NCI-H1105 treated with DMSO at 0.1 percent for 48 hours (cell line): ENCODE results near the gene NUMBL.
"Not testable (repeated sequence)": the region's sequence is repeated elsewhere in the genome, so short reads cannot be mapped to it uniquely, and the experiment has no call there.

Experiments used
- DNase-seq: peaks from one replicate; lab custom pipeline; 2025; lab: John Stamatoyannopoulos, UW

The NUMBL gene

DNA sequence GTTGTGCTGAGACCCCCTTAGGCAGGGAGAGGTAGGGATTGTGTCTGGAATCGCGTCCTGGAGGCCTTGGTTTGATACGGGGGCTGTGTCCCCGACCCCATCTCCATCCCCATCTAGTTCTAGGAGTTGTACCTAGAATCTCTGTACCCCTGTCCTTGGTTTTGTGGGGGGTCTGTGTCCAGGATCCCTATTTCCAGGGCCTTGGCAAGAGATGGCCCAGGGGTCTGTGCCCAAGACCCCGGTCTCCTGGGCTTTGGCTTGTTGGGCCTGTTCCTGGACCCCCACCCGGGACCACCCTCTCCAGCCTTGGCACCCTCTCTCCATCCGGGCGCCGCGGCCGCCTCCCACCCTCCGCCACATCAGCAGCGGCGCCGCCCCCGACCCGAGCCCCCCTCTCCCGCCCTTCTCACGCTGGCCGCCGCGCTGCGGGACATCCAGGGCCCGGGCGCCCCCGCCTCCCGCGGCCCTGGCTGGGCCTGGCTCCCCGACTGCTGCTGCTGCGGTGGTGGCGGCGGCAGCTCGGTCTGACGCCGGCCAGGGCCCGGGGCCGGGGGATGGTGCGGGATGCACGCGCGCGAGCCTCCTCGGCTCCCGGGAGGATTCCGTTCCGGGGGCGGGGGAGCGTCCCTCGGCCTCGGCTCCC, at the start of gene NUMBL:
TSS of gene NUMBL (minus strand) at position 602 of the 643 bp plus-strand sequence. CDS start at position 434, 168 bp downstream.
- no peak for DNase-seq

- no peak for DNase-seq
Observed at GRCh38 chr19:40739030-40739839, 48.8 kb upstream of the NUMBL start.

DNA sequence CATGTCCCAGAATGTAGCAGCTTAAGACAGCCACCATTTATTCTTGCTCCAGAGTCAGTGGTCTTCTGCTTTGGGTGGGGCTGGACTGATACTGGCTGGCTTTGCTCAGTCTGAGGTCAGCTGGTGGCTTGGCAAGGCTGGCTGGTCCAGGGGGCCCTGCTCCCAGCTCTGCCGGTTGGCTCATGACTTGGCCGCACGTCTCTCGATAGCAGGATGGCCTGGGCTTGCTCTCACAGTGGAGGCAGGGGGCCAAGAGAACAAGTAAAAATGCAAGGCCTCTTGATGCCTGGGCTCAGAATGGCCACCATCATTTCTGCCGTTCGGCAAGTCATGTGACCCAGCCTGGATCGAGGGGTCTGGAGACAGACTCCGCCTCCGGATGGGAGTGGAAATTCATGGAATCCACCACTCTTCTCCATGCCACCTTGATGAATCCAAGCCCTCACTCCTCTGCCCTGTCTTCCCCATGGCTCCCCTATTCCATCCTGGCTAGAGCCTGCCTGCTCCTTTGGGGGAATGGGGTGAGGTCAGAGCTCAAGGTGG, 46.7 kb upstream of the NUMBL start:
- no peak for DNase-seq

- DNase-seq, result no peak
Observed at GRCh38 chr19:40736661-40737060, 46.2 kb upstream of the NUMBL start.

DNA sequence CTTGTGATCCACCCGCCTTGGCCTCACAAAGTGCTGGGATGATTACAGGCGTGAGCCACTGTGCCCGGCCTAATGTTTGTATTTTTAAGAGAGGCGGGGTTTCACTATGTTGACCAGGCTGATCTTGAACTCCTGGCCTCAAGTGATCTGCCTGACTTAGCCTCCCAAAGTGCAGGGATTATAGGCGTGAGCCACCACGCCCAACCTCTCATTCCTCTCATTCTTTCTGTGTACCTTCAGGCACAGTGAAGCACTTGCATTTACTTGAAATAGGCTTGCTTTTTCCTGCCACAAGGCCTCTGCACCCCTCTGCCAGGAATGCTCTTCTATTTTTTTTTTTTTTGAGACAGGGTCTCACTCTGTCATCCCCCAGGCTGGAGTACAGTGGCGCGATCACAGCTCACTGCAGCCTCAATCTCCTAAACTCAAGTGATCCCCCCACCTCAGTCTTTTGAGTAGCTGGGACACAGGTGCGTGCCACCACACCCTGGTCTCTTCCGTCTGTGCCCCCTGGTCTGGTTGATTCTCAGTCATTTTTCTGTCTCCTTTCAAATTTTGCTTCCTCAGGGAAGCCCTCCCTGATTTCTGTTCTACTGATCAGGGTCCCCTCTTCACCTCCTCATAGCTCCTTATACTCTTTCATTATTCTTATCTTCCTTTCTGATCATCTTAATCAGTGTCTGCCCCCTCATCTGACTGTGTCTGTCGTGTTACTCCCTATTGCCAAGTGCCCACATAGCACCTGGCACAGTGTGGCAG, 44.7 kb upstream of the NUMBL start:
- DNase-seq, result no peak

- DNase-seq, result no peak
Observed at GRCh38 chr19:40733149-40733548, 42.7 kb upstream of the NUMBL start.

GRCh38 chr19:40732304-40732703, 41.9 kb upstream of the NUMBL start:
- DNase-seq, result not testable (repeated sequence)

DNA sequence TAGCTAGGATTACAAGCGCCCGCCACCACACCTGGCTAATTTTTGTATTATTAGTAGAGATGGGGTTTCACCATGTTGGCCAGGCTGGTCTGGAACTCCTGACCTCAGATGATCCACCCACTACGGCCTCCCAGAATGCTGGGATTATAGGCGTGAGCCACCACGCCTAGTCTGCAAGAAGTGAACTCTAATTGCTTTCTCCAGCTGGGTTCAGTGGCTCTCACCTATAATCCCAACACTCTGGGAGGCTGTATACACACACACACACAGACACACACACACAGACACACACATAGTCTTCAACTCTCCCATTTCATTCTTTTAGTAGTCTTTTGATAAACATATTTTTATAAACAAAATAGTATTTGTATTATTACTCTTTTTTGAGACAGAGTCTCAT, 39.6 kb upstream of the NUMBL start:
- not testable (repeated sequence) for DNase-seq

- DNase-seq, result no peak
Observed at GRCh38 chr19:40726279-40726678, 35.8 kb upstream of the NUMBL start.

DNA sequence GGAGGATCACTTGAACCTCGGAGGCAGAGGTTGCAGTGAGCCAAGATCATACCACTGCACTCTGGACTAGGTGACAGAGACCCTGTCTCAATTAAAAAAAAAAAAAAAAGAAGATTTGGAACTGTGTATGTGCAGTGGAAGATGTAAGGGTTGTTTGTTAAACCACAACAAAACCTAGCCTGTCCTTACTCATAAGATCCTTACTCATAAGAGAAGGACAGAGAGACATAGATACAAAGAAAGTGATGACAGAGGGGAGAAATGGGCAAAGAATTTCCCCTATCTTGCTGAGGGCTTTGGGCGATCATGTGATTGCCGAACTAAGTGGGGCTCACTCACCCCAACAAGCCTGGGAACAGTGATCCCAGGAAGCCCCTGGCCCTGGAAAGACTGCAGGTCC, 34.4 kb upstream of the NUMBL start:
- DNase-seq, result no peak

- no peak for DNase-seq
Observed at GRCh38 chr19:40724315-40724714, 33.9 kb upstream of the NUMBL start.

DNA sequence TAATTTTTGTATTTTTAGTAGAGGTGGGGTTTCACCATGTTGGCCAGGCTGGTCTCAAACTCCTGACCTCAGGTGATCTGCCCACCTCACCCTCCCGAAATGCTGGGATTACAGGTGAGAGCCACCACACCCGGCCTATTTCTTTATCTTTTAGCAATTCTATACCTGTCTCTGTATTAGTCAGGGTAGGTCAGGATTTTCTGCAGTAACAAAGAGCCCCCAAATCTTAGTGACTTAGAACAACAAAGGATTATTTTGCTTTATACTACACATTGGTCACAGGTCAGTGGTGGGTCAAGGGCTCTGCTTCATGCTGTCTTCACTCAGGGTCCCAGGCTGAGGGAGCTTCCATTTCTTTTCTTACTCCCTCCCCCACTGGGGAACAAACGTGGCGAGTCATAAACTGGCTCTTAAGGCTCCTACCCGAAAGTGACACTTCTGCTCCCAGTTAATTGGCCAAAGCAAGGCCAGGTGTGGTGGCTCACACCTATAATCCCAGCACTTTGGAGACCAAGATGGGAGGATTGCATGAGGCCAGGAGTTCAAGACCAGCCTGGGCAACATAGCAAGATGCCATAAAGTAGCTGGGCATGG, 33.3 kb upstream of the NUMBL start:
- no peak for DNase-seq

- no peak for DNase-seq
Observed at GRCh38 chr19:40721936-40722661, 31.6 kb upstream of the NUMBL start.

DNA sequence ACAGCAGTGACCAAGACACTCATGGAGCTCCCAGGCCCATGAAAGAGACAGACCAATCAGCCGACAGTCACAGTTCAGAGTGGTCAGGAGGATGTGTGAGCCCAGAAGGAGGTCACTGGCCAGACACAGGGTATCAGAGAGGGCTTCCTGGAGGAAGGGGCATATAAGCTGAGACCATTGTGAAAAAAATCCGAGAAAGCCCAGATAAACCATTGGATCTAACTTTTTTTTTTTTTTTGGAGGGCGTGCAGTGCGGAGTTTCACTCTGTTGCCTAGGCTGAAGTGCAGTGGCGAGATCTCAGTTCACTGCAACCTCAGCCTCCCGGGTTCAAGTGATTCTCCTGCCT, 30.7 kb upstream of the NUMBL start:
- no peak for DNase-seq

GRCh38 chr19:40719414-40719894, 29.0 kb upstream of the NUMBL start:
- no peak for DNase-seq

GRCh38 chr19:40718774-40719391, 28.4 kb upstream of the NUMBL start:
- peak; percentile 20 for DNase-seq

DNA sequence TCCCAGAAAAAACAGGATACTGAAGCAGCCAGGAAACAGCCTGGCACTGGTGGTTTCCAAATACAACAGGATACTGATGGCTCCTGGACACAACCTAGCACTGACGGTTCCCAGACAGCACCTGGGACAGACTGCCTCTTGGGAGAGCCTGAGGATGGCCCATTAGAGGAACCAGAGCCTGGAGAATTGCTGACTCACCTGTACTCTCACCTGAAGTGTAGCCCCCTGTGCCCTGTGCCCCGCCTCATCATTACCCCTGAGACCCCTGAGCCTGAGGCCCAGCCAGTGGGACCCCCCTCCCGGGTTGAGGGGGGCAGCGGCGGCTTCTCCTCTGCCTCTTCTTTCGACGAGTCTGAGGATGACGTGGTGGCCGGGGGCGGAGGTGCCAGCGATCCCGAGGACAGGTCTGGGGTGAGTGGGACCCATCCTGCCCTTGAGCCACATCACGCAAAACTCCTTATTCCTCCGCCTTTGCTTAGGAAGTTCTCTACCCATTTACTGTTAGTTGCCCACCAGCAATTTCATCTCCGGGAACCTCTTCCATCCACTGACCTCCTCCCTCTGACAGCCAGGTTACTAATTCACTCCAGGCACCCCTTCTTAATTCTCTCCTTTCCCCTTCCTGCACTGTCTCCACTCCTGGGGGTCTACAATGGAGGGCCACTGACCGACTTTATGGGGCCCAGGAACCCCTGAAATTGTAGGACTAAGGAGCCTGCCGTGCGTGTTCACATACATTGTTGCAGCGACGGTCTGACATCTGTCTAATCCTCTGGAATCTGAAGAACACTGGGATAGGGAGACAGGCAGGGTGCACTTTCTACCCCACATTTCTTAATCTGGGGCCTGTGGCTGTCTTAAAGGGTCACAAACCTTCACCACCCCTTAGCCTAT, 27.7 kb upstream of the NUMBL start:
- DNase-seq, result no peak

GRCh38 chr19:40717325-40717879, 27.0 kb upstream of the NUMBL start:
- no peak for DNase-seq

DNA sequence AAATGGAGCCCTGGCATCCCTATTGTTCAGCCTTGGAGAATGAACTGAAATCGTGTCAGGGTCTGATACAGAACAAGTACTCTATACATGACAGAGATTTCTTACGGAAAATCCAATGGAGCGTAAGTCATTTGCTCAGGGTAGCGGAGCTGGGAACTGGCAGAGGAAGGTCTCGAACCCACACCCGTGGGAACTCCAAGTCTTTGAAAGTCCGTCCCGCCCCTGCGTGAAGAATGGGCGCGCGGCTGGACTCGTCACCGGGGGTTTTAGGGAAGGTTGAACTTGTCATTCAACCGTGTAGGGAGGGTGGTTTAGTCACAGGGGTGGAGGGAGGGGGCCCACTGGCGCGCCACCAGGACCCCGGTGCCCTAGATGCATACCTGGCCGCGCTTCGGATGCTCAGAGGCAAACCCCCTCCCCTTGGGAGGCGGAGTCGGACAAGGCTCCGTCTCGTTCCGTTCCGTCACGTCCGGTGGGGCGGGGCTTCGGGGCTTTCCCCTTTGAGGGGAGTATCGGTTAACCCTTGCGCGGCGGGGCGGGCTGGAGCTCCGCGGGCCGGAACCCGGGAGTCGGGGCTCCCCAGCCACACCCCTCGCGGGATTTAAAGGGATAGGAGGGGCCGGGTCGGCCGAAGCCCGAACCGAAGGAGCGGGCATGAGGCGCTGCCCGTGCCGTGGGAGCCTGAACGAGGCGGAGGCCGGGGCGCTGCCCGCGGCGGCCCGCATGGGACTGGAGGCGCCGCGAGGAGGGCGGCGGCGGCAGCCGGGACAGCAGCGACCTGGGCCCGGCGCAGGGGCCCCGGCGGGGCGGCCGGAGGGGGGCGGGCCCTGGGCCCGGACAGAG, 26.3 kb upstream of the NUMBL start, which contains the start of the genes COQ8B and ITPKC:
TSS of gene COQ8B (minus strand) at position 405 of the 843 bp plus-strand sequence. CDS start 2,254 bp downstream, outside the sequence.
TSS of gene ITPKC (plus strand) at position 631 of the 843 bp plus-strand sequence. CDS start at position 655, 24 bp downstream.
- DNase-seq, result peak; percentile 86
